Amniotic epithelial cell (primary cell): ENCODE results near the gene PGAP6.
"Not testable (repeated sequence)": the region's sequence is repeated elsewhere in the genome, so short reads cannot be mapped to it uniquely, and the experiment has no call there.

Source experiments
- DNase-seq: peaks from one replicate; pipeline ENCODE4 v3.0.0-alpha.2; 2010; ENCODE audit warnings: low read depth

The PGAP6 gene

DNA sequence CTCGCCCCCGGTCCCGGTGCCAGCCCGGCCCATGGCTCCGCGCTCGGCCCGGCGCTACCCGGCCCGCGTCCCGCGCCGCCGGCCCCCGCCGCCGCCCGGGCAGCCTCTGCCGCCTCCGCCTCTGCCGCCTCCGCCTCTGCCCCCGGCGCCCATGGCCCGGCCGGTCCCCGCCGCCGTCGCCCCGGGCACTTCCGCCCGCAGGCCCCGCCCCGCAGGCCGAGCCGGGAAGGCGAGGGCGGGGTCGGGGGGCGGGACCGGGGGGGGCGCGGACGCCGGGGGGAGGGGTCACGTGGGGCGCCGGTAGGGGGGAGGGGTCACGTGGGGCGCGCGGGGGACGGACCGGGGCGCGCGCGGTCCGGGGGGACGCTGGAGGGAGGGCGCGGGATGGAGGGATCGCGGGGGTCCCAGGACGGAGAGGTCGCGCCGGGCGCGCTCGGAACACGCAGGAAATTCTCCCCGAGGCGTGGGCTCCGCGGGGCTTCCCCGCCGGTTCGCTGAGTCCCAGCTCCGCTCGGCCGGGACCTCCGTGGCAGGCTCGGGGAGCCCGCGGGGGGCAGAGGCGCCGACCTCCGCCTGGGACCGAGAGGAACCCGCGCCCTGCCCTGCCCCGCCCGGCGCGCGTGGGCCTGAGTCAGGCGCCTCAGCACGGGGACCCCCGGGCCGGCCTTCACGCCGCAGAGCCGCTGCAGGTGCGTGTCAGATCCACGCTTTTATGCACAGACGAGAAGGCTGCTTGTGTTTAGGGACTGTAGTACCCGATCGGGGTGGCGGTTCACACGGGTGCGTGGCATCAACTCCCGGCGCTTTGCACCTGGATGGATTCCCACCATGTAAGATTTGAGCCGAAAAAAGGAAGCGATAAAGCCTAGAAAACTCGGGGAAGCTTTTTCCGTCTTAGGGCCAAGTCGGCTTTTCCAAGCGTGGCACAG, at the start of gene PGAP6:
TSS of gene PGAP6 (minus strand) at position 190 of the 929 bp plus-strand sequence. CDS start at position 33, 157 bp downstream.
- DNase-seq: peak; percentile 18

- no peak for DNase-seq
Observed at GRCh38 chr16:430904-431303, 49.1 kb upstream of the PGAP6 start.

- no peak for DNase-seq
Observed at GRCh38 chr16:427250-427649, 45.5 kb upstream of the PGAP6 start.

DNA sequence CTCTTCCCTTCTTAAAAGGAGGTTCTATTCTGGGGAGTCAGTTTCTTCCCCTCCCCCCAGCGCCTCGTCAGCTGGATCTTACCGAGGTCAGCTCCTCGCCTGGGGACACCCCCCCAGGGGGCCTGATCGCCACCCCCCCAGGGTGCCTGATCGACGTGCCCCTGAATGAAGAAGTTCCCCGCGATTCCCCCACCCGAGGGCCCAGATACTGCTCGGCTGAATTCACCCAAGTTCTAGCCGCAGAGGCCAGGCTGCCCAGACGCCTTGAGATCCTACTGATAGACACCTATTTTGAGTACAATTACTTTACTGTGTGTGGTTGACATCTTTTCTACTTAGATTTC, 45.1 kb upstream of the PGAP6 start:
- no peak for DNase-seq

DNA sequence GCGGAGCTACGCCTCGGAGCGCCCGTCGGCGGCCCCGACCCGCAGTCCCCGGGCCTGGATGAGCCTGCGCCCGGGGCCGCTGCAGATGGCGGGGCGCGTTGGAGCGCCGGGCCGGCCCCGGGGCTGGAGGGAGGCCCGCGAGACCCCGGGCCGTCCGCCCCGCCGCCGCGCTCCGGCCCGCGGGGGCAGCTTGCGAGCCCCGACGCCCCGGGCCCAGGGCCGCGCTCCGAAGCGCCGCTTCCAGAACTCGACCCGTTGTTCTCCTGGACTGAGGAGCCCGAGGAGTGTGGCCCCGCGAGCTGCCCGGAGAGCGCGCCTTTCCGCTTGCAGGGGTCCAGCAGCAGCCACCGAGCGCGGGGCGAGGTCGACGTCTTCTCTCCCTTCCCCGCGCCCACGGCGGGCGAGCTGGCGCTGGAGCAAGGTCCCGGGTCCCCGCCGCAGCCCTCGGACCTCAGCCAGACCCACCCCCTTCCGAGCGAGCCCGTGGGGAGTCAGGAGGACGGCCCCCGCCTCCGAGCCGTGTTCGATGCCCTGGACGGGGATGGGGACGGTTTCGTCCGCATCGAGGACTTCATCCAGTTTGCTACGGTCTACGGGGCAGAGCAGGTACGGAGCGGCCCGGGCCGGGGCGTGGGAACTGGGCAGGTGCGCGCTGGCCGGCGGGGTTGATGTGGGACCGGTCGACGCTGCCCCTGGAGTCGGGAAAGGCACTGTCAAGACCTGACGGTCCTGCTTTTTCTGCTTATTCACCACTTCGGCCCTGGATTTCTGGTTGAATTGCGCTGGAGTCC, 44.5 kb upstream of the PGAP6 start:
- DNase-seq: no peak

GRCh38 chr16:425740-426114, 43.9 kb upstream of the PGAP6 start:
- no peak for DNase-seq

DNA sequence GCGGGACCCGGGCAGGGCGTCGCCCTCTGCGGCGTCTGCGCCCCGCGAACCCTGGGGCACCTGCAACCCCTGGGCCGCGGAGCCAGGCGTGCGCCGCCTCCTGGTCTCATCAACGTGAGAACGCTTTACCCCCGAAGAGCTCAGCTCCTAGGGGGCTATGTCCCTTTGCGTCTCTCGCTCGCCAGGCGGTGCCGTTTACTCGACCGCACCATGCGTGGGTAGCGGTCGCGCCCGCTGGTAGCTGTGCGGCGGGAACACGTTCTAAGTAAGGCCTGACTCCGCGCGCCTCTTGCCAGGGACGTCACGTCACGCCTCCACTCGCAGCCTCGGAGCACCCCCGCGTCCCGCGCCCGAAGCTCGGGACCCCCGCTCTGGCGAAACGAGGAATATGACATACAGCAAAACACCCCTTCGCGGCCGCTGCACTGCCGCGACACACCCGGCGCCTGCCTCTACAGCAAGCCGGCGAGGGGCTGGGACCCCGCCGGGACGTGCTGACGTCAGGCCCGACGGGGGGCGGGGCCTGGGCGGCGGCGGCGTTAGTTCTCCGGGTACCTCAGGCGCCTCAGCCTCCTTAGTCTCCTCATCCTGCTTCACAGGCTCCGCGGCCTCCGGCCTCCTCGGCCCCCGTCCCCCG, 43.4 kb upstream of the PGAP6 start, which contains the start of gene RAB11FIP3:
TSS of gene RAB11FIP3 (plus strand) at position 568 of the 637 bp plus-strand sequence. CDS start 358 bp downstream, outside the sequence.
- peak; percentile 60 for DNase-seq

DNA sequence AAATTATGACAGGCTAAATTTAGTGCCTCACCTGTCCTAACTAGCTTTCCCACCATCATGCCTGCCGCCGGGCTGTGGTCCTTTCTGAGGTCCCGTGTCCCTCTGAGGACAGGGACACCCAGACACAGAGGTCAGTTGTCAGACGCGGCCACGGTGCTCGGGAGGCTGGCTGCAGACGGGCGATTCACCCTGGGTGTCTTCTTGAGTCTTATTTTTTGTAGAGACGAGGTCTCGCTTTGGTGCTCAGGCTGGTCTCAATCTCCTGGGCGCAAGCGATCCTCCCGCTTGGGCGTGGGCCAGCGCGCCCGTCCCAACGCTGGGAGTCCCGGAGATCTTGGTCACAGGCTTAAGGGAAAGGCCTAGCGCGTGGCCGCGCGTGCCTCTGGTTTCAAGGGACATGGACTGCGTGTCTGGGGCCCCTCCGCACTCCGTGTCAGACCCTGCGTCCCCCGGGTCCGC, 42.9 kb upstream of the PGAP6 start:
- DNase-seq: no peak

DNA sequence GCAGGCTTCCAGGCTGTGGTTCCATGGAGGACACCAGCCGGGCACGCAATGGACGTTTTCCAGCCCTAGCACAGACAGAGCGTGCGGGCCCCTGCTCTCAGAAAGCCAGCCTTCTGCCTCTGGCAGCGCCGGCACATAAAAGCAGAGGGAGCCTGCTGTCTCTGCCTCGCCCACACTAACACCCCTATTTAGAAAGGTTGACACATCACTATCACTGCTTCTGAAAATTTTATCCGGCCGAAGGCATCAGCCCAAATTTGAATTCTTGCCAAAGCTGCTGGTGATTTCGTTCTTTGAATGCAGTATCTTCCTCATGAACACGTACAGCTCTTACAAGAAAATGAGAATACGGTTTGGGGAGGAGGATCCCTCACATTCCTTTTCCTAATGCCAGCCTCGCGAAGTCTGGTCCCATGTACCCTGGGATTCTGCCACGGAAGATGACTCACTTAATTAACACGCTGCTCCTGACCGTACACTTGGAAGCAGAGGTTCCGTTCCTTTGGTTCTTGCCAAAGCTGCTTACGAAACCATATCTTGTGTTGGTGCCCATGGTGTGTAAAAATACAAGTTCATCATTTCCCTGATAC, 42.4 kb upstream of the PGAP6 start:
- DNase-seq: peak; percentile 99

DNA sequence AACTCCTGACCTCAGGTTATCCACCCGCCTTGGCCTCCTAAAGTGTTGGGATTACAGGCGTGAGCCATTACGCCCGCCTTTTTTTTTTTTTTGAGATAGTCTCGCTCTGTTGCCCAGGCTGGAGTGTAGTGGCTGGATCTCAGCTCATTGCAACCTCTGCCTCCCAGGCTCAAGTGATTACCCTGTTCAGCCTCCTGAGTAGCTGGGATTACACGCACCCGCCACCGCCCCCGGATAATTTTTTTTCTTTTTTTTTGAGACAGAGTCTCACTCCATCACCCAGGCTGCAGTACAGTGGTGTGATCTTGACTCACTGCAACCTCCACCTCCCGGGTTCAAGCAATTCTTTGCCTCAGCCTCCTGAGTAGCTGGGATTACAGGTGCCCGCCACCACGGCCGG, 40.4 kb upstream of the PGAP6 start:
- DNase-seq: not testable (repeated sequence)

- DNase-seq: not testable (repeated sequence)
Observed at GRCh38 chr16:415170-415498, 33.4 kb upstream of the PGAP6 start.

DNA sequence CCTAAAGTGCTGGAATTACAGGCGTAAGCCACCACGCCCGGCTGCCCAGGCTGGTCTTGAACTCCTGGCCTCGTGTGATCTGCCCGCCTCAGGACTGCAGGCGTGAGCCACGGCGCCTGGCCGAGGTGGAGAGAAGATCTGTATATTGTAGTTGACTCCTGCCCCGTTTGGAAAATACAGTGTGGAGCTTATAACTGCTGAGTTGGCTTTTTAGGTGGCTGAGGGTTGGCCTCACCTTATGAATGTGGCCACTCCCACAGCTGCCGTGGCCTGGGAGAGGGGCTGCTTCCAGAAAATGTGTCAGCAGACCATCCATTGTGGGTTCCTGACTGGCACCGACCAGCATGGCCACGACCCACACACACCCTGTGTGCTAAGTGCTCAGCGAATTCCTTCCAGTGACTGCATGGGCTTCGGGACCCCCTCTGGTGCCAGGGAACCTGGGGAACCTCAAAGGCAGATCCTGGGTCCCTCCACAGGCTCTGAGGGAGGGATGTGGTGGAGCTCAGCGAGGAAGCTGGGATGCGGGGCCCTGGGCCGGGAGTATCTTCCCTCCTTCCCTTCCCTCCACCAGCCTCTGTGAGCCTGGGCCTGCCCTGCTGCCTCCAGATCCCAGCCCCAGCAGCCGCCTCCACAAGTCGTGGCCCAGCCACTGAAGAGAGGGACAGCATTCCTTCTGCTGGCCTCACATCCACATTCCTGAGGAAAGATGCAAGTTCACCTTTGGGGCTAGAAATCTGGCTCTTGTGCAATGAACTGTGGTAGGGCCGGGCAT, 32.8 kb upstream of the PGAP6 start:
- DNase-seq: peak; percentile 39

GRCh38 chr16:411576-412265, 29.9 kb upstream of the PGAP6 start:
- DNase-seq: no peak

GRCh38 chr16:410516-411178, 28.9 kb upstream of the PGAP6 start:
- DNase-seq: no peak

DNA sequence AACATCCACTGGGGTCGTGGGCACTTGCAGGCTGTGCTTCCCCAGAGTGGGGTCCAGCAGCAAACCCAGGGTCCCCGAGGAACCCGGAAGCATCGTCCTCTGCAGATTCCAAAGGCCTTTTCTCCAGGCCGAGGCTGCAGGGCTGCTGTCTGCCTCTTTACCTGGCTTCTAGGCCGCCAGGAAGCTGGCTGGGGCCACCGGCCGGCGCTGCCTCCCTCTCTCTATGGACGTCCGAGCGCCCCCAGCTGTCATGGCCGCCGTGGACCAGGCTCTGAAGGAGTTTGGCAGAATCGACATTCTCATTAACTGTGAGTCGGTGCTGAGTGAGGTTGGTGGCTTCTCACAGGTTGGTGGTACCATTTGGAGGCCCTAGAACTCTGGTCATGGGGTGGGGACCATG, 25.5 kb upstream of the PGAP6 start:
- no peak for DNase-seq

- DNase-seq: peak; percentile 81
Observed at GRCh38 chr16:405548-406506, 24.0 kb upstream of the PGAP6 start.

DNA sequence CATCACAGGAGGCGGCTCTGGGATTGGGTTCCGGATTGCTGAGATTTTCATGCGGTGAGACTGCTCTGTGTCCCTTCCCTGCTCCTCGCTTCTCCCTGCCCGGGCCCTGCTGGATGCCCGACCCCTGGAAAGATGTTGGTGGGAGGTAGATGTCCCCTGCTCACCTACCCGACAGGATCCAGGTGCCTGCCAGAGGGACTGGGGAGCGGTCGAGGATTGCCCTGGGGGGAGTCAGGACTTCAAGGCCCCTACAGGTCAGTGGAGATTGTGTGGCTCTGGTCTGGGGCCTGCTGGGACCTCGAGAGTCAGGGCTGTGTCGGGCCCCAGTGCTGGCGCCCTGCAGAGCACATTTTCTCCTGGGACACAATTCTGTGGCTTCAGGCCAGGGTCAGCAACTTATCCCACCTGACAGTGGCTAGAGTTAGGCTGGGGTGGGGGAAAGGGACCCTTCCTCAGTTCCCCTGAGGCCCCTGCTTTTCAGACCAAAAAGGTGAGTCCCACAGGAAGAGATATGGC, 23.3 kb upstream of the PGAP6 start:
- DNase-seq: no peak

DNA sequence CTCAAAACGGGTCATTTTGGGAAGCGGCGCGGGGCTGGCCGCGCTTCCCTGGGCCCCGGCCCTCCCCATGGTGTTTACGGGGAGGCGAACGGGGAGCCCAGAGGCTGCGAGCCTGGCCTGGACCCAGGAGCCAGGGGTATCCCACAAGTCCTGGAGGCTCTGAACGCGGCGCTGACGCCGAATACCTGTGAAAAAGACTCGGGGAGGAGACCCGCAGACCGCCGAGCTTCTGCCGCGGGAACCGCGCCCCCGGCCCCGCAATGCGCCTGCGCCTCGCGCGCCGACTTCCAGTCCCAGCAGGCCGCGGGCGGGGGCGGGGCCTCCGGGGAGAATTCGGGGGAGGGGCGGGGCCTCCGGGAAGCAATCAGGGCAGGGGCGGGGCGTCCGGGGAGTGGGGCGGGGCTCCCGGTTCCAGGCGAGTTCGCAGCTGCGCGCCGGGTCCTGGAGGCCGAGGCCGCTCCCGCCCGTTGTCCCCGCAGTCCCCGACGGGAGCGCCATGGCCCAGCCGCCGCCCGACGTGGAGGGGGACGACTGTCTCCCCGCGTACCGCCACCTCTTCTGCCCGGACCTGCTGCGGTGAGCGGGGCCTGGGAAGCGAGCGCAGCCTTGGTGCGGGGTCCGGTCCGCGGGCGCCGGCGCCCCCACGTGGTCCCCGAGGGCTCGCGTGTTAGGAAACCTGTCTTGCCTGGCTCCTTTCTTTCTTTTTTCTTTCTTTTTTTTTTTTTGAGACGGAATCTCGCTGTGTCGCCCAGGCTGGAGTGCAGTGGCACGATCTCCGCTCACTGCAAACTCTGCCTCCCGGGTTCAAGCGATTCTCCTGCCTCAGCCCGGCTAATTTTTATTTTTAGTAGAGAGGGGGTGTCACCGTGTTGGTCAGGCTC, 19.9 kb upstream of the PGAP6 start, which contains the start of gene DECR2:
TSS of gene DECR2 (plus strand) at position 418 of the 881 bp plus-strand sequence. CDS start at position 497, 79 bp downstream.
- peak; percentile 78 for DNase-seq
